ENCODE data around the gene SMIM28.
"Not testable (repeated sequence)": the region's sequence is repeated elsewhere in the genome, so short reads cannot be mapped to it uniquely, and the experiment has no call there.

Gene SMIM28

GRCh38 chr6:138377844-138378243, at the start of gene SMIM28:
Gene SMIM28, plus strand, starts transcription at chr6:138377905. Its CDS starts 168 bp downstream, at chr6:138378073.
- no peak for DNase-seq (ENCODE audit: low read depth, low spot score)

- peak; percentile 23 for DNase-seq (ENCODE audit: low read depth, low spot score)
These were observed 49.5 kb upstream of the SMIM28 start for GRCh38 chr6:138328210-138328609.

GRCh38 chr6:138330763-138331162, 46.9 kb upstream of the SMIM28 start:
- no peak for DNase-seq (ENCODE audit: low read depth, low spot score)

- no peak for DNase-seq (ENCODE audit: low read depth, low spot score)
These were observed 46.3 kb upstream of the SMIM28 start for GRCh38 chr6:138331444-138331843.

- no peak for DNase-seq (ENCODE audit: low read depth, low spot score)
These were observed 45.7 kb upstream of the SMIM28 start for GRCh38 chr6:138331984-138332383.

GRCh38 chr6:138334000-138334399, 43.7 kb upstream of the SMIM28 start:
- DNase-seq (ENCODE audit: low read depth, low spot score): no peak

GRCh38 chr6:138334963-138335362, 42.7 kb upstream of the SMIM28 start:
- no peak for DNase-seq (ENCODE audit: low read depth, low spot score)

- DNase-seq (ENCODE audit: low read depth, low spot score): no peak
These were observed 41.5 kb upstream of the SMIM28 start for GRCh38 chr6:138336221-138336620.

GRCh38 chr6:138337076-138337475, 40.6 kb upstream of the SMIM28 start:
- DNase-seq (ENCODE audit: low read depth, low spot score): no peak

GRCh38 chr6:138339024-138339423, 38.7 kb upstream of the SMIM28 start:
- no peak for DNase-seq (ENCODE audit: low read depth, low spot score)

- no peak for DNase-seq (ENCODE audit: low read depth, low spot score)
These were observed 36.5 kb upstream of the SMIM28 start for GRCh38 chr6:138341176-138341575.

- no peak for DNase-seq (ENCODE audit: low read depth, low spot score)
These were observed 34.6 kb upstream of the SMIM28 start for GRCh38 chr6:138343112-138343511.

- no peak for DNase-seq (ENCODE audit: low read depth, low spot score)
These were observed 32.0 kb upstream of the SMIM28 start for GRCh38 chr6:138345565-138346285.

GRCh38 chr6:138346302-138347195, 31.2 kb upstream of the SMIM28 start:
- peak; percentile 54 for DNase-seq (ENCODE audit: low read depth, low spot score)

- DNase-seq (ENCODE audit: low read depth, low spot score): no peak
These were observed 29.8 kb upstream of the SMIM28 start for GRCh38 chr6:138347864-138348263.

GRCh38 chr6:138349891-138350290, 27.8 kb upstream of the SMIM28 start:
- peak; percentile 75 for DNase-seq (ENCODE audit: low read depth, low spot score)

GRCh38 chr6:138357928-138358327, 19.8 kb upstream of the SMIM28 start:
- DNase-seq (ENCODE audit: low read depth, low spot score): no peak

- DNase-seq (ENCODE audit: low read depth, low spot score): not testable (repeated sequence)
These were observed 9.0 kb upstream of the SMIM28 start for GRCh38 chr6:138368684-138369083.

- no peak for DNase-seq (ENCODE audit: low read depth, low spot score)
These were observed 6.9 kb upstream of the SMIM28 start for GRCh38 chr6:138370631-138371451.

GRCh38 chr6:138371452-138371711, 6.3 kb upstream of the SMIM28 start:
- no peak for DNase-seq (ENCODE audit: low read depth, low spot score)

GRCh38 chr6:138371720-138372119, 6.0 kb upstream of the SMIM28 start:
- DNase-seq (ENCODE audit: low read depth, low spot score): peak; percentile 65
